GM18499 (cell line): ENCODE measurements around the gene GABRA1.

Experiments used
- ATAC-seq: cut with Tn5 transposase; IDR thresholded peaks from one replicate; pipeline ENCODE4 v1.9.1; 2021; ENCODE audit warnings: moderate number of reproducible peaks; ENCODE audit not compliant: insufficient read depth, unreplicated experiment

The GABRA1 gene

GRCh38 chr5:161847941-161848391, at the start of gene GABRA1:
GABRA1 (plus strand) TSS chr5:161848120; CDS start chr5:161850811, 2,691 bp downstream.
- no peak for ATAC-seq

DNA sequence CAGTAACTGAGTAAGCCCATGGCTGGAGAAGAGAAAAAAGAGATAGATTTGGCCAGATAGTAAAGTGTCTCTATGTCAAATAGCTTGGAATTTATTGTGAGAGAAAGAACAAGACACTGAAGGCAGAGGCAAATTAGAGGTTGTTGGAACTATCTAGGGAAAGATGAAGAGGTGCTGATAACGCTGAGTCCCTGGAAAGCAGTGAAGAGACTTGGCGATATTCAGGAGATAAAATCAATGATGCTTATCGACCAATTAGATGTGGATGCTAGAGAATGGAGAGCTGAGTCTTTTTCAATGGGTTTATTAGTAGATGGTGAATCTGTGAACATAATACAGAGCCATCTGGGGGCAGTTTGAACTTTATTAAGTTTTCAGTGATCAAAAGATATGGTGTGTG, 48.6 kb upstream of the GABRA1 start:
- no peak for ATAC-seq

GRCh38 chr5:161804263-161804662, 43.7 kb upstream of the GABRA1 start:
- ATAC-seq: no peak

DNA sequence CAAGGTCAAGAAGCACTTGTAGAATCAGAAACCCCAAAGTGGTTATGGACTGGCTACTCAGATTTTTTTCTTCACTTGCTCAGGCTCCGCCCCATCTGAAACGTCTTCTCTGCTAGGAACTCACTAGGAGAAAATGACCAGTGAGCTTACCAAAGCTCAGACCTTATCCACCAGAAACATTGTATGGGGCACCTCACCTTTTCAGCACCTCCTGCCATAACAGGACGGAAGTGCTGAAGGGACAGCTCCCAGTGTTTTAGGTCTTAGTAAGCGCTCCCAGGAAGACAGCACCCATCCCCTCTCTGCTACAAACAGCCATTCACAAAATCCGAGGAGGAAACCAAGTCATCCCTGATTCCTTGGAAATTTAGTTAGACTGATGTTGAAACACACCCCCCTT, 1.2 kb upstream of the GABRA1 start:
- ATAC-seq: no peak

GRCh38 chr5:161847447-161847846, 473 bp upstream of the GABRA1 start:
- no peak for ATAC-seq

DNA sequence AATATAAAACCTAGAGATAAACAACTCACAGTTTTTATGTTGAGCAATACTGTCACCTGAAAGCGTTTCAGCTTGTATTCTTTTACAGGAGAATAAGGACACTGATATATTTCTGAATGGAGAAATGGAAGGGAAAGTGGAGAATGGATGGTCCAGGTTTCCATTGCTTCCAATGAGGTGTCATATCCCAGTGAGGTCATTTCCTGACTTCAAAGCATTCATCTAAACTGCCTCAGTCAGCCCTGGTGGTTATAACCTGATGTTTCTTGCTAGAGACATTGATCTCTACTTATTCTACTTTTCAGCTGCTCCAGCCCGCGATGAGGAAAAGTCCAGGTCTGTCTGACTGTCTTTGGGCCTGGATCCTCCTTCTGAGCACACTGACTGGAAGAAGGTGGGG, 2.6 kb downstream of the GABRA1 start:
- ATAC-seq: no peak

DNA sequence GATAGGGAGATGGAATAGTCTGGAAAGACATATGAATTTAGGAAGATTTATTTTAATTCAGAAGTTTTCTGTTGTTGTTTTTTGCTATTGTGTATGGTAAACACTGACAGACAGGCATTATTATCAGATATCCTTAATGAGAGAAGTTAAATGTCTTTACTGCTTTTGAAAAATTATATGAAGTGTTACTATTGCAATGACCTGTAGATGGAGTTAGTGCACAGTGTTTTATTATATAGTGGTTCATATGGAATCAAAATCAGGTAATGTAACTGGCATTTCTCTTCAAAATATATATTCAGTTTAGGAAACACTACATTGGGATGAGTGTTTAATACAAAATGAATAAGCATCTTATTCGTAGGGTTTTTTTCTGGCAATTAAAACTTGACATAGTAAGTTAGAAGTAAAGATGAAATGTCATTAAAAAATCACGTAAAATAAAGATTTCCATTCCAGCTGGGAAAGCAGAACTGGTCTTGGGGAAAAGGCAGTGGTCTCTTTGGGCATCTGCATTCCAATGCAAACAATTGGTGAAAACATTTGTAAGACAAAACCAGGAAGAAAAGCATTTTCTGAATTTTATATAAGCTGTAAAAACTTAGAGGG, 3.9 kb downstream of the GABRA1 start:
- no peak for ATAC-seq

- no peak for ATAC-seq
These were observed 9.4 kb downstream of the GABRA1 start for GRCh38 chr5:161857358-161857757.

DNA sequence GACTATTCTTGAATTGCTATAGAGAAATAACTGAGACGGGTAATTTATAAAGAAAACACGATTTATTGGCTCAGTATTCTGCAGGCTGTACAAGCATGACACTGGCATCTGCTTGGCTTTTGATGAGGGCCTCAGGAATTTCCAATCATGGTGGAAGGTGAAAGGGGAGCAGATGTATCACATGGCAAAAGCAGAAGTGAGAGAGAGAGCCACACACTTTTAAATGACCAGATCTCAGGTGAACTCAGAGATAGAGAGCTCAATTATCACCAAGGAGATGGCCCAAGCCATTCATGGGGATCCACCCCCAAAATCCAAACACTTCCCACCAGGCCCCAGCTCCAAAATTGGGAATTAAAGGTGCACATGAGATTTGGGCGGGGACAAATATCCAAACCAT, 15.3 kb downstream of the GABRA1 start:
- no peak for ATAC-seq

GRCh38 chr5:161863811-161864210, 15.9 kb downstream of the GABRA1 start:
- ATAC-seq: no peak

GRCh38 chr5:161865510-161865909, 17.6 kb downstream of the GABRA1 start:
- no peak for ATAC-seq

DNA sequence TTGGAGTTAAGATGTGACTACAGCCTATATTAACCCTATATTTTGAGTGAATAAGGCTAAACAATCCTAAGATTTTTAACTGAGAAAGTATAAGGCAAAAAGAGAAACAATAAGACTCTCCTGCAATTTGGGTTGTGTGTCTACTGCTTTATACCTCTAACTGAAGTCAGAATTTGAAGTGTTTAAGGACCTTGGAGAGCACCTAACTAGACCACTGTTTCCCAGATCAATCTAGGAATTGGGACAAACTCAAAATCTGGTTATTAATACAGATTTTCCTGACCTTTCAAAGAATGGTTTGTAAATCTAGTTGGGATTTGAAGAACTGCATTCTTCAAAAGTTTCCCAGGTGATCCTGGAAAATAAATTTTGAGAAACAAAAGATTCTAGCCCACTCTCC, 42.1 kb downstream of the GABRA1 start:
- no peak for ATAC-seq

GRCh38 chr5:161895514-161895913, 47.6 kb downstream of the GABRA1 start:
- ATAC-seq: no peak

DNA sequence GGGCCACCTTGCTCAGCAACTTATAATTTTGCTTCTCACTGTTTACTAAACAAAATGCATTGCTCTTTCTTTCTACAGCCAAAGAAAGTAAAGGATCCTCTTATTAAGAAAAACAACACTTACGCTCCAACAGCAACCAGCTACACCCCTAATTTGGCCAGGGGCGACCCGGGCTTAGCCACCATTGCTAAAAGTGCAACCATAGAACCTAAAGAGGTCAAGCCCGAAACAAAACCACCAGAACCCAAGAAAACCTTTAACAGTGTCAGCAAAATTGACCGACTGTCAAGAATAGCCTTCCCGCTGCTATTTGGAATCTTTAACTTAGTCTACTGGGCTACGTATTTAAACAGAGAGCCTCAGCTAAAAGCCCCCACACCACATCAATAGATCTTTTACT, 49.1 kb downstream of the GABRA1 start:
- no peak for ATAC-seq

DNA sequence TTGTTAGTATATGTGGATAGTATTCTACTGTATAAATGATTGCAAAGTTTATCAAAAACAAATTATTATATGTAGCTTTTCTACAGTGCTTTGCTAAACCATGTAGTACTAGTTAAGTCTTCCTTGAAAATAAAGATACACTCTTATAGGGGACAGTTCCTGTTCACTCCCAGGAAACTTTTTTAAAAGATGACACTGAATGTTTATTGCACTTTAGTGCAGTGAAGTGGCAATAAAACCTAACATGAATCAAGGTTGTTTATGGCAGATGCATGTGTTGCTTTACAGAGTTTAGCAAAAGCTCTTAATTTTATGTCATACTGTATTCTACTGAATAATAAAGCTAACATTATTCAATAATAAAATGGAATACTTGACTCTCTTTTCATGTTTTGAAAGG, 51.7 kb downstream of the GABRA1 start:
- ATAC-seq: no peak

DNA sequence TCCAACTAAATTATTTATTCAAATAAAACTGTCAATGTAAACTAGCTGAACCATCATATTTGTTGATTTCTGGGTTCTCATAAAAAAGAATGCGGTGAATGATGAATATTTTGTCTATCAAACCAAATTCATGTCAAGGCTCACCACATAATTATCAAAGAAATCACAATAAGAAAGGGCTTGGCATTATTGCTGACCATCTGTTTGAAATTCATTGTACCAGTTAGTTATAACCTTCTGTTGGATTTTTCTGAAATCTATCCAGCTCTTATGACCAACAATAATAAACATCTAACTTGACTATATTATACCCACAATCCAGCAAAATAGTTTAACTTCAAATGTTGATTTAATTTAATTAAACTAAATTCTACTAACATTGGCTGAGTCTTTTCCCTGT, 53.1 kb downstream of the GABRA1 start:
- no peak for ATAC-seq

- ATAC-seq: no peak
These were observed 73.9 kb downstream of the GABRA1 start for GRCh38 chr5:161921781-161922180.

DNA sequence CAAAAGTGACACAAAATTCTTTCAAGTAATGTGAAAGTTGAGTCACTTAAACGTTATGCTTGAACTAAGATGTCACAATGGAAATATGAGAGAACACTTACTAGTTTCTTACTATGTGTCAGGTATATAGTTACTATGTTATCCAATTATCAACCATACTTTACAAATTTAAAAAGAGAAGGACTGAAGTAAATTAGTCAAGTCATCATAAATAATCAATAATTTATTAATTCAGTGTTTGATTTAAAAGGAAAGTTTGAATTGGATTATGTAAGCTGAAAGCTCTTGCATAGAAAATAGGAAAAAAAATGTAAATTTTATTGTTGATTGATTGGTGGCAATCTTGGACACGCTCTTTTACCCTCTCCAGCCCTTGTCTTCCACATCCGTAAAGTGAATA, 76.3 kb downstream of the GABRA1 start:
- no peak for ATAC-seq

DNA sequence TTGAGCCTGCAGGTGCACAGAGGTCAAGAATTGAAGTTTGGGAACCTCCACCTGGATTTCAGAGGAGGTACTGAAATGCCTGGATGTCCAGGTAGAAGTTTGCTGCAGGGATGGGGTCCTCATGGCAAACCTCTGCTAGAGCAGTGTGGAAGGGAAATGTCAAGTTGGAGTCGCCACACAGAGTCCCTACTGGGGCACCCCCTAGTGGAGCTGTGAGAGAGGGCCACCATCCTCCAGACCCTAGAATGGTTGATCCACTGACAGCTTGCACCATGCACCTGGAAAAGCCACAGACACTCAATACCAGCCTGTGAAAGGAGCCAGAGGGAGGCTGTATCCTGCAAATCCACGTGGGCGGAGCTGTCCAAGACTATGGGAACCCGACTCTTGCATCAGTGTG, 78.0 kb downstream of the GABRA1 start:
- no peak for ATAC-seq

GRCh38 chr5:161934486-161934885, 86.6 kb downstream of the GABRA1 start:
- ATAC-seq: no peak

DNA sequence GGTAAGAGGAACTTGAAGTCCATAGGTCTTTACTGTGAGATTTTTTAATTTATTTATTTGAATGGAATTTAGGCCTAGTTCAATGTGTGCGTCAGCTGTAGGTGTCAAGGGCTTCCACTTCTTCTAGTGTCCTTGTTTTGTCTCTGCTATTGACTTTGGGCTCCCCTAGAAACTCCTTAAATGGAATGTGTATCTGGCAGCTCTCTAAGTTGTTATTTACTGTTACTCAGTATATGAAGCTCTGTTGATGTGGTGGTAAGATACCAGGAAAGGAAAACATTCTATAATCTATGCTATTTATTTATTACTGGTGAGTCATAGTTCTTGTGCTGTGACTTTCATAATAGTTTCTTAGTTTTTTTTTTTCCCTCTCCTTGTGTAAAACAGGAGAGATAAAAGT, 97.1 kb downstream of the GABRA1 start:
- ATAC-seq: no peak

DNA sequence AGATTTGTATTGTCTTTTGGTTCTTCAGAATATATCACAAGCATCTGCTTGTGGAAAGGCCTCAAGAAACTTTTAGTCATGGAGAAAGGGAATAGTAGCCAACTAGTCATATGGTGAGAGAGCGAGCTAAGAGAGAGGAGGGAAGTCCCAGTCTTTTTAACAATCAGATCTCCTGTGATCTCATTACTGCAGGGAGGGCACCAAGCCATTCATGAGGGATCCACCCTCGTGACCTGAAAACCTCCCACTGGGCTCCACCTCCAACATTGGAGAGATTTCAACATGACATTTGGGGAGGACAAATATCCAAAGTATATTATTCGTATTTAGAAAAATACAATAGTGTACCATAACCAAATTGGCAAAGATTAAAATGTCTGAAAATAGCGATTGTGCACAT, 99.0 kb downstream of the GABRA1 start:
- no peak for ATAC-seq
